Mononuclear cell (primary cell): ENCODE data around the gene CDK12. TPM values are rescaled to one million over a fixed set of nuclear protein-coding genes. Genes with fewer than 3 reads are reported as not detected.

Experiments used
- H3K27me3 ChIP-seq: 2 replicates; pipeline ENCODE4 v1.6.0; 2011; ENCODE audit warnings: low read length, control low read depth; ENCODE audit not compliant: insufficient read depth
- H3K4me1 ChIP-seq: 2 replicates; pipeline ENCODE4 v1.5.1; 2011; ENCODE audit warnings: mild to moderate bottlenecking, low read length, control low read depth; ENCODE audit not compliant: insufficient read depth
- H3K4me3 ChIP-seq: 2 replicates; pipeline ENCODE4 v1.5.1; 2011; ENCODE audit warnings: mild to moderate bottlenecking, low read length, moderate library complexity
- H3K9me3 ChIP-seq: 2 replicates; pipeline ENCODE4 v1.5.1; 2011; ENCODE audit warnings: low read depth, mild to moderate bottlenecking, control low read depth, low read length
- total RNA-seq: library from RNA; depleted of rRNA; stranded (reverse); fragments of >200 nt; gene quantifications from one replicate; pipeline ENCODE4 v1.2.3, GENCODE V29; 2012

CDK12 gene
- total RNA-seq, 1 donor, result 91.3 TPM

- peaks cover 8% of the 10 kb centered on the region for H3K4me1 ChIP-seq
- no peak overlapping the region for H3K4me3 ChIP-seq
- no peaks in the 10 kb centered on the region for H3K27me3 ChIP-seq
- H3K9me3 ChIP-seq, result no peaks in the 10 kb centered on the region
Measured at GRCh38 chr17:39551879-39552278, 90.6 kb downstream of the CDK12 start.

- H3K9me3 ChIP-seq, result no peaks in the 10 kb centered on the region
- no peaks in the 10 kb centered on the region for H3K27me3 ChIP-seq
- H3K4me3 ChIP-seq, result no peak overlapping the region
- peaks cover 8% of the 10 kb centered on the region for H3K4me1 ChIP-seq
Measured at GRCh38 chr17:39553341-39553945, 92.2 kb downstream of the CDK12 start.

- peaks cover 6% of the 10 kb centered on the region for H3K4me1 ChIP-seq
- H3K9me3 ChIP-seq, result no peaks in the 10 kb centered on the region
- H3K27me3 ChIP-seq, result no peaks in the 10 kb centered on the region
- no peak overlapping the region for H3K4me3 ChIP-seq
Measured at GRCh38 chr17:39555368-39555767, 94.1 kb downstream of the CDK12 start.

GRCh38 chr17:39556423-39556822 is 95.1 kb downstream of the CDK12 start:
- H3K27me3 ChIP-seq, result no peaks in the 10 kb centered on the region
- no peak overlapping the region for H3K4me3 ChIP-seq
- no peaks in the 10 kb centered on the region for H3K4me1 ChIP-seq
- H3K9me3 ChIP-seq, result no peaks in the 10 kb centered on the region

- Histone ChIP-seq H3K4me3 (no peak overlapping the region), H3K9me3 (no peaks in the 10 kb centered on the region)
Measured at GRCh38 chr17:39562395-39562794, 101.1 kb downstream of the CDK12 start.

GRCh38 chr17:39562976-39563375 is 101.7 kb downstream of the CDK12 start:
- Histone ChIP-seq H3K4me3 (no peak overlapping the region), H3K4me1 (no peaks in the 10 kb centered on the region), H3K27me3 (no peaks in the 10 kb centered on the region), H3K9me3 (no peaks in the 10 kb centered on the region)

More at GRCh38 chr17:39562395-39562794, 101.1 kb downstream of the CDK12 start:
- Histone ChIP-seq H3K4me1 (no peaks in the 10 kb centered on the region), H3K27me3 (no peaks in the 10 kb centered on the region)

GRCh38 chr17:39563476-39563875 is 102.2 kb downstream of the CDK12 start:
- Histone ChIP-seq H3K4me3 (no peak overlapping the region), H3K9me3 (no peaks in the 10 kb centered on the region), H3K4me1 (no peaks in the 10 kb centered on the region), H3K27me3 (no peaks in the 10 kb centered on the region)

GRCh38 chr17:39564211-39564848 is 103.0 kb downstream of the CDK12 start:
- peaks cover 8% of the 10 kb centered on the region for H3K4me1 ChIP-seq
- no peaks in the 10 kb centered on the region for H3K9me3 ChIP-seq
- no peak overlapping the region for H3K4me3 ChIP-seq
- H3K27me3 ChIP-seq, result no peaks in the 10 kb centered on the region

GRCh38 chr17:39566094-39566850 is 105.0 kb downstream of the CDK12 start:
- Histone ChIP-seq H3K9me3 (no peaks in the 10 kb centered on the region), H3K4me3 (no peak overlapping the region), H3K4me1 (peaks cover 13% of the 10 kb centered on the region), H3K27me3 (no peaks in the 10 kb centered on the region)

GRCh38 chr17:39568702-39569101 is 107.4 kb downstream of the CDK12 start:
- no peaks in the 10 kb centered on the region for H3K27me3 ChIP-seq
- peaks cover 20% of the 10 kb centered on the region for H3K4me1 ChIP-seq
- H3K9me3 ChIP-seq, result no peaks in the 10 kb centered on the region
- no peak overlapping the region for H3K4me3 ChIP-seq

GRCh38 chr17:39569126-39569525 is 107.8 kb downstream of the CDK12 start:
- Histone ChIP-seq H3K4me3 (no peak overlapping the region), H3K4me1 (peaks cover 20% of the 10 kb centered on the region), H3K27me3 (no peaks in the 10 kb centered on the region), H3K9me3 (no peaks in the 10 kb centered on the region)

- no peaks in the 10 kb centered on the region for H3K9me3 ChIP-seq
- H3K4me1 ChIP-seq, result peaks cover 20% of the 10 kb centered on the region
- H3K27me3 ChIP-seq, result no peaks in the 10 kb centered on the region
- no peak overlapping the region for H3K4me3 ChIP-seq
Measured at GRCh38 chr17:39572121-39572520, 110.8 kb downstream of the CDK12 start.

- peak overlapping the region; percentile 12 for H3K4me3 ChIP-seq
- H3K4me1 ChIP-seq, result peaks cover 18% of the 10 kb centered on the region
- H3K9me3 ChIP-seq, result no peaks in the 10 kb centered on the region
- no peaks in the 10 kb centered on the region for H3K27me3 ChIP-seq
Measured at GRCh38 chr17:39573447-39574298, 112.4 kb downstream of the CDK12 start.

GRCh38 chr17:39576187-39576586 is 114.9 kb downstream of the CDK12 start:
- H3K27me3 ChIP-seq, result no peaks in the 10 kb centered on the region

GRCh38 chr17:39578272-39578671 is 117.0 kb downstream of the CDK12 start:
- Histone ChIP-seq H3K9me3 (no peaks in the 10 kb centered on the region), H3K27me3 (no peaks in the 10 kb centered on the region), H3K4me1 (peaks cover 1% of the 10 kb centered on the region), H3K4me3 (no peak overlapping the region)

More at GRCh38 chr17:39576187-39576586, 114.9 kb downstream of the CDK12 start:
- Histone ChIP-seq H3K9me3 (no peaks in the 10 kb centered on the region), H3K4me3 (no peak overlapping the region), H3K4me1 (peaks cover 7% of the 10 kb centered on the region)
